T-helper 1 cell treated with Interleukin-12 subunit alpha and Interleukin-12 subunit beta and Interleukin-4 antibody, amounts not matched to agents 30 μg/mL and 1 μg/mL, for 36 hours (primary cell): ENCODE measurements around the gene ZFP64.

Experiments used
- H3K27ac Mint-ChIP-seq: one replicate; pipeline ENCODE4 v1.8.0; 2021; ENCODE audit warnings: mild to moderate bottlenecking, mixed read lengths
- H3K27me3 Mint-ChIP-seq: one replicate; pipeline ENCODE4 v1.8.0; 2021; ENCODE audit warnings: low read depth, mixed read lengths
- H3K36me3 Mint-ChIP-seq: one replicate; pipeline ENCODE4 v1.8.0; 2021; ENCODE audit warnings: low read depth, mixed read lengths
- H3K4me1 Mint-ChIP-seq: one replicate; pipeline ENCODE4 v1.8.0; 2021; ENCODE audit warnings: low read depth, mixed read lengths
- H3K4me3 Mint-ChIP-seq: one replicate; pipeline ENCODE4 v1.8.0; 2021; ENCODE audit warnings: mild to moderate bottlenecking, moderate library complexity, mixed read lengths
- H3K9me3 Mint-ChIP-seq: one replicate; pipeline ENCODE4 v1.8.0; 2021; ENCODE audit warnings: mixed read lengths

The ZFP64 gene

GRCh38 chr20:52127309-52127708 is 64.3 kb downstream of the ZFP64 start:
- Mint-ChIP-seq H3K36me3 (no peaks in the 10 kb centered on the region), H3K27ac (no peak overlapping the region), H3K4me1 (peaks cover 1% of the 10 kb centered on the region), H3K27me3 (peaks cover 7% of the 10 kb centered on the region), H3K4me3 (no peak overlapping the region), H3K9me3 (peaks cover 6% of the 10 kb centered on the region)

GRCh38 chr20:52124821-52125220 is 66.8 kb downstream of the ZFP64 start:
- Mint-ChIP-seq H3K36me3 (no peaks in the 10 kb centered on the region), H3K27me3 (no peaks in the 10 kb centered on the region), H3K9me3 (no peaks in the 10 kb centered on the region), H3K4me1 (peaks cover 1% of the 10 kb centered on the region), H3K27ac (no peak overlapping the region), H3K4me3 (no peak overlapping the region)

- H3K27me3 Mint-ChIP-seq, result no peaks in the 10 kb centered on the region
- no peaks in the 10 kb centered on the region for H3K4me1 Mint-ChIP-seq
- no peak overlapping the region for H3K4me3 Mint-ChIP-seq
- no peak overlapping the region for H3K27ac Mint-ChIP-seq
- H3K9me3 Mint-ChIP-seq, result no peaks in the 10 kb centered on the region
- H3K36me3 Mint-ChIP-seq, result no peaks in the 10 kb centered on the region
Measured at GRCh38 chr20:52118696-52119095, 72.9 kb downstream of the ZFP64 start.

- Mint-ChIP-seq H3K4me3 (no peak overlapping the region), H3K27me3 (no peaks in the 10 kb centered on the region), H3K4me1 (no peaks in the 10 kb centered on the region), H3K36me3 (no peaks in the 10 kb centered on the region), H3K9me3 (no peaks in the 10 kb centered on the region), H3K27ac (no peak overlapping the region)
Measured at GRCh38 chr20:52118016-52118623, 73.5 kb downstream of the ZFP64 start.

- Mint-ChIP-seq H3K27me3 (peaks cover 12% of the 10 kb centered on the region), H3K9me3 (no peaks in the 10 kb centered on the region), H3K27ac (no peak overlapping the region), H3K4me1 (no peaks in the 10 kb centered on the region), H3K36me3 (no peaks in the 10 kb centered on the region), H3K4me3 (no peak overlapping the region)
Measured at GRCh38 chr20:52110456-52110855, 81.1 kb downstream of the ZFP64 start.

- Mint-ChIP-seq H3K36me3 (no peaks in the 10 kb centered on the region), H3K9me3 (no peaks in the 10 kb centered on the region), H3K4me1 (peaks cover 10% of the 10 kb centered on the region), H3K27me3 (peaks cover 39% of the 10 kb centered on the region), H3K27ac (no peak overlapping the region), H3K4me3 (no peak overlapping the region)
Measured at GRCh38 chr20:52105442-52106422, 85.8 kb downstream of the ZFP64 start.

GRCh38 chr20:52104546-52105441 is 86.8 kb downstream of the ZFP64 start:
- Mint-ChIP-seq H3K4me1 (peaks cover 10% of the 10 kb centered on the region), H3K27me3 (peaks cover 43% of the 10 kb centered on the region), H3K27ac (no peak overlapping the region), H3K4me3 (peak overlapping the region; percentile 54), H3K36me3 (no peaks in the 10 kb centered on the region), H3K9me3 (no peaks in the 10 kb centered on the region)

GRCh38 chr20:52103913-52104545 is 87.5 kb downstream of the ZFP64 start:
- H3K27me3 Mint-ChIP-seq, result peaks cover 43% of the 10 kb centered on the region

GRCh38 chr20:52103335-52103912 is 88.2 kb downstream of the ZFP64 start:
- Mint-ChIP-seq H3K4me3 (peak overlapping the region; percentile 17), H3K4me1 (peaks cover 10% of the 10 kb centered on the region), H3K27ac (no peak overlapping the region), H3K36me3 (no peaks in the 10 kb centered on the region), H3K27me3 (peaks cover 43% of the 10 kb centered on the region), H3K9me3 (no peaks in the 10 kb centered on the region)

More at GRCh38 chr20:52103913-52104545, 87.5 kb downstream of the ZFP64 start:
- Mint-ChIP-seq H3K4me1 (peaks cover 10% of the 10 kb centered on the region), H3K4me3 (peak overlapping the region; percentile 54), H3K27ac (no peak overlapping the region), H3K9me3 (no peaks in the 10 kb centered on the region), H3K36me3 (no peaks in the 10 kb centered on the region)

- H3K27me3 Mint-ChIP-seq, result peaks cover 43% of the 10 kb centered on the region
- no peak overlapping the region for H3K4me3 Mint-ChIP-seq
- H3K36me3 Mint-ChIP-seq, result no peaks in the 10 kb centered on the region
- no peak overlapping the region for H3K27ac Mint-ChIP-seq
- no peaks in the 10 kb centered on the region for H3K9me3 Mint-ChIP-seq
- H3K4me1 Mint-ChIP-seq, result peaks cover 10% of the 10 kb centered on the region
Measured at GRCh38 chr20:52102559-52102958, 89.0 kb downstream of the ZFP64 start.

- Mint-ChIP-seq H3K4me3 (no peak overlapping the region), H3K36me3 (no peaks in the 10 kb centered on the region), H3K27ac (no peak overlapping the region), H3K27me3 (peaks cover 43% of the 10 kb centered on the region), H3K9me3 (no peaks in the 10 kb centered on the region), H3K4me1 (peaks cover 10% of the 10 kb centered on the region)
Measured at GRCh38 chr20:52102126-52102525, 89.5 kb downstream of the ZFP64 start.
